GM23338 (cell line): Measurements from ENCODE around the gene SLC30A3. TPM values are rescaled to one million over a fixed set of nuclear protein-coding genes. Genes with fewer than 3 reads are reported as not detected.
"Not testable (repeated sequence)": the region's sequence is repeated elsewhere in the genome, so short reads cannot be mapped to it uniquely, and the experiment has no call there.

ENCODE experiments used
- ATAC-seq: fragments of 200-7000 bp; cut with Tn5 transposase; 3 replicates; pipeline ENCODE4 v1.9.1; 2020
- DNase-seq: peaks from one replicate; pipeline ENCODE4 v3.0.0-alpha.2; 2015; ENCODE audit warnings: low spot score
- H2AFZ ChIP-seq: fragments of 200-600 bp; sonication (generic); 2 replicates; pipeline ENCODE4 v1.8.0; 2016; ENCODE audit warnings: antibody characterized with exemption, mild to moderate bottlenecking, moderate library complexity
- H3F3A ChIP-seq: fragments of 200-600 bp; sonication (generic); replicated peaks from 2 replicates; pipeline ENCODE4 v1.8.0; 2017; ENCODE audit warnings: antibody characterized with exemption, mixed run types, low read depth
- H3K27ac ChIP-seq: fragments of 200-600 bp; sonication (generic); 2 replicates; pipeline ENCODE4 v1.6.1; 2016; ENCODE audit warnings: low read depth
- H3K27me3 ChIP-seq: fragments of 200-600 bp; sonication (generic); 2 replicates; pipeline ENCODE4 v1.8.0; 2016; ENCODE audit warnings: mild to moderate bottlenecking, mixed run types, moderate library complexity; ENCODE audit not compliant: insufficient read depth
- H3K36me3 ChIP-seq: fragments of 200-600 bp; sonication (generic); 2 replicates; pipeline ENCODE4 v1.8.0; 2016; ENCODE audit warnings: mild to moderate bottlenecking; ENCODE audit not compliant: insufficient read depth
- H3K4me1 ChIP-seq: fragments of 200-600 bp; sonication (generic); 2 replicates; pipeline ENCODE4 v1.8.0; 2016; ENCODE audit warnings: mild to moderate bottlenecking, moderate library complexity; ENCODE audit not compliant: insufficient read depth
- H3K4me2 ChIP-seq: fragments of 200-600 bp; sonication (generic); 2 replicates; pipeline ENCODE4 v1.7.1; 2017; ENCODE audit warnings: mixed run types
- H3K4me3 ChIP-seq: fragments of 200-600 bp; sonication (generic); 2 replicates; pipeline ENCODE4 v1.6.1; 2016; ENCODE audit warnings: mixed run types
- H3K79me2 ChIP-seq: fragments of 200-600 bp; sonication (generic); replicated peaks from 2 replicates; pipeline ENCODE4 v1.8.0; 2017; ENCODE audit warnings: mild to moderate bottlenecking; ENCODE audit not compliant: insufficient read depth
- H3K9me2 ChIP-seq: fragments of 200-600 bp; sonication (generic); 2 replicates; pipeline ENCODE4 v1.8.0; 2017; ENCODE audit not compliant: insufficient read depth
- H4K20me1 ChIP-seq: fragments of 200-600 bp; sonication (generic); replicated peaks from 2 replicates; pipeline ENCODE4 v1.8.0; 2017; ENCODE audit warnings: mild to moderate bottlenecking; ENCODE audit not compliant: insufficient read depth
- H3K27ac Mint-ChIP-seq: 2 replicates; pipeline ENCODE4 v1.8.0; 2020; ENCODE audit warnings: inconsistent platforms, mild to moderate bottlenecking, moderate library complexity, mixed read lengths
- H3K27me3 Mint-ChIP-seq: 3 replicates; pipeline ENCODE4 v1.8.0; 2022; ENCODE audit warnings: low read depth, mild to moderate bottlenecking, moderate library complexity, mixed read lengths, inconsistent platforms; ENCODE audit not compliant: insufficient read depth, poor library complexity
- H3K36me3 Mint-ChIP-seq: 3 replicates; pipeline ENCODE4 v1.8.0; 2021; ENCODE audit warnings: low read depth, mild to moderate bottlenecking, inconsistent platforms, moderate library complexity, mixed read lengths
- H3K4me1 Mint-ChIP-seq: 3 replicates; pipeline ENCODE4 v1.8.0; 2020; ENCODE audit warnings: mild to moderate bottlenecking, inconsistent platforms, mixed read lengths
- H3K4me3 Mint-ChIP-seq: 3 replicates; pipeline ENCODE4 v1.8.0; 2021; ENCODE audit warnings: moderate library complexity, mild to moderate bottlenecking, inconsistent platforms, mixed read lengths
- H3K9me3 Mint-ChIP-seq: 3 replicates; pipeline ENCODE4 v1.8.0; 2020; ENCODE audit warnings: moderate library complexity, mild to moderate bottlenecking, inconsistent platforms, mixed read lengths
- CREB1 ChIP-seq: fragments of 250-450 bp; sonication (Bioruptor Pico); IDR thresholded peaks from 2 replicates; pipeline ENCODE4 v1.5.0; 2020; ENCODE audit warnings: low read depth, mild to moderate bottlenecking, moderate library complexity
- CTCF ChIP-seq, 2 experiments: fragments of 200-600 bp in 1 of 2; sonication (generic) in 1 of 2; conservative IDR thresholded peaks; 2 replicates each; pipeline versions ENCODE4 v1.5.1 to v1.6.1; 2016 to 2017; ENCODE audit warnings: antibody characterized with exemption in 2 of 2, low read depth in 2 of 2, mild to moderate bottlenecking in 2 of 2, moderate library complexity in 1 of 2
- ETS1 ChIP-seq: IDR thresholded peaks from 2 replicates; pipeline ENCODE4 v1.6.1; 2016; ENCODE audit warnings: antibody characterized with exemption
- EZH2 ChIP-seq: fragments of 200-600 bp; sonication (generic); IDR thresholded peaks from one replicate; pipeline ENCODE4 v1.8.0; 2017; ENCODE audit warnings: antibody characterized with exemption, mild to moderate bottlenecking, low read depth; ENCODE audit not compliant: unreplicated experiment
- JUNB ChIP-seq: IDR thresholded peaks from one replicate; pipeline ENCODE4 v1.6.1; 2016; ENCODE audit warnings: antibody characterized with exemption; ENCODE audit not compliant: unreplicated experiment
- POLR2AphosphoS5 ChIP-seq: IDR thresholded peaks from 2 replicates; pipeline ENCODE4 v1.6.1; 2016; ENCODE audit warnings: antibody characterized with exemption, low read depth
- REST ChIP-seq: IDR thresholded peaks from one replicate; pipeline ENCODE4 v1.6.1; 2018; ENCODE audit warnings: antibody characterized with exemption; ENCODE audit not compliant: unreplicated experiment
- STAT1 ChIP-seq: IDR thresholded peaks from one replicate; pipeline ENCODE4 v1.6.1; 2016; ENCODE audit warnings: antibody characterized with exemption; ENCODE audit not compliant: unreplicated experiment
- ZNF114 ChIP-seq: fragments of 250-450 bp; sonication (Bioruptor Pico); IDR thresholded peaks from 2 replicates; pipeline ENCODE4 v1.5.0; 2020; ENCODE audit warnings: mild to moderate bottlenecking, moderate library complexity
- ZNF331 ChIP-seq: fragments of 250-450 bp; sonication (Bioruptor Pico); IDR thresholded peaks from 2 replicates; pipeline ENCODE4 v1.5.0; 2020; ENCODE audit warnings: low read depth, mild to moderate bottlenecking, moderate library complexity
- polyA plus RNA-seq: library from polyadenylated mRNA; unstranded; fragments of >200 nt; fragmentation: Nextera tagmentation; extraction: Ambion mirVana; gene quantifications from 2 replicates; pipeline ENCODE4 v1.2.1, GENCODE V29; 2016
- total RNA-seq: library from RNA; depleted of rRNA; stranded (reverse); fragments of >200 nt; shearing (Covaris generic); gene quantifications from 2 replicates; pipeline ENCODE4 v1.2.3, GENCODE V29; 2014

SLC30A3 gene
- total and polyA plus RNA-seq, 2 experiments from 2014 or later = 4.1 to 8.3 TPM

GRCh38 chr2:27303093-27304025, 40.5 kb upstream of the SLC30A3 start:
- peaks cover 9% of the 10 kb centered on the region for H3K4me1 ChIP-seq
- H3K9me2 ChIP-seq = no peaks in the 10 kb centered on the region
- no peaks in the 10 kb centered on the region for H3K36me3 Mint-ChIP-seq
- ATAC-seq (peak; percentile 3), DNase-seq (peak; percentile 91)
- H3K27me3 ChIP-seq = peaks cover 41% of the 10 kb centered on the region
- TF ChIP-seq CTCF (conservative IDR thresholded peaks at IDR 0.05; ENCODE audit: low read depth in 2 of 2) (peak; percentile 82 to 94), ETS1 (no peak)
- H3K27ac ChIP-seq = no peak overlapping the region
- H2AFZ ChIP-seq = peak overlapping the region; percentile 92
- H3K4me1 Mint-ChIP-seq = peaks cover 6% of the 10 kb centered on the region
- H3K27me3 Mint-ChIP-seq = peaks cover 40% of the 10 kb centered on the region
- H3K36me3 ChIP-seq = no peaks in the 10 kb centered on the region
- peak overlapping the region; percentile 68 for H3K4me2 ChIP-seq
- no peaks in the 10 kb centered on the region for H4K20me1 ChIP-seq
- H3K9me3 Mint-ChIP-seq = no peaks in the 10 kb centered on the region
- H3K79me2 ChIP-seq = no peaks in the 10 kb centered on the region
- H3F3A ChIP-seq = peaks cover 5% of the 10 kb centered on the region; the same call in 1 of the 2 replicates
- H3K4me3 Mint-ChIP-seq = peak overlapping the region; percentile 49; the same call in 2 of the 3 replicates
- H3K27ac Mint-ChIP-seq = no peak overlapping the region
- peak overlapping the region; percentile 43; the same call in 1 of the 2 replicates for H3K4me3 ChIP-seq

- H3F3A ChIP-seq, H3K9me2 ChIP-seq, H3K27ac Mint-ChIP-seq, H3K4me1 ChIP-seq, H3K36me3 Mint-ChIP-seq, H3K4me1 Mint-ChIP-seq, H4K20me1 ChIP-seq, H3K4me3 ChIP-seq, H3K36me3 ChIP-seq, H3K9me3 Mint-ChIP-seq, H3K79me2 ChIP-seq, H3K4me2 ChIP-seq, ATAC-seq, H3K27ac ChIP-seq, DNase-seq, H3K4me3 Mint-ChIP-seq, H2AFZ ChIP-seq: not testable (repeated sequence)
- peaks cover 15% of the 10 kb centered on the region for H3K27me3 Mint-ChIP-seq
- H3K27me3 ChIP-seq = peaks cover 14% of the 10 kb centered on the region
These were observed 37.8 kb upstream of the SLC30A3 start for GRCh38 chr2:27300606-27301005.

- H3K4me1 ChIP-seq = no peaks in the 10 kb centered on the region; the same call in 1 of the 2 replicates
- no peak overlapping the region for H3K4me3 ChIP-seq
- H3K27me3 ChIP-seq = no peaks in the 10 kb centered on the region
- Mint-ChIP-seq H3K27me3 (peaks cover 3% of the 10 kb centered on the region), H3K4me3 (no peak overlapping the region), H3K27ac (no peak overlapping the region), H3K36me3 (no peaks in the 10 kb centered on the region), H3K4me1 (peaks cover 4% of the 10 kb centered on the region; the same call in 2 of the 3 replicates), H3K9me3 (no peaks in the 10 kb centered on the region)
- no peak for ATAC-seq
- no peak overlapping the region for H3K4me2 ChIP-seq
- no peaks in the 10 kb centered on the region for H3K36me3 ChIP-seq
- H3K79me2 ChIP-seq = no peaks in the 10 kb centered on the region
- H3K27ac ChIP-seq = no peak overlapping the region
- no peak for DNase-seq
- no peaks in the 10 kb centered on the region for H4K20me1 ChIP-seq
- no peaks in the 10 kb centered on the region for H3K9me2 ChIP-seq
- H2AFZ ChIP-seq = no peak overlapping the region
- TF ChIP-seq STAT1 (no peak), ZNF331 (CRISPR knock-in tag) (no peak), EZH2 (no peak), CREB1 (no peak), POLR2AphosphoS5 (no peak), REST (no peak), JUNB (no peak), ZNF114 (CRISPR knock-in tag) (no peak)
- peaks cover 5% of the 10 kb centered on the region; the same call in 1 of the 2 replicates for H3F3A ChIP-seq
These were observed 35.7 kb upstream of the SLC30A3 start for GRCh38 chr2:27298391-27299080.
